Naive B cell (primary cell): ENCODE results near the gene GRIN2A. TPM values are rescaled to one million over a fixed set of nuclear protein-coding genes. Genes with fewer than 3 reads are reported as not detected.

Source experiments
- ATAC-seq, 2 donors: fragments of 150-1000 bp; cut with Tn5 transposase; 2 replicates each; pipeline ENCODE4 v1.10.0; 2021; ENCODE audit warnings: low read depth in 2 of 2, mild to moderate bottlenecking in 2 of 2, moderate library complexity in 2 of 2
- DNase-seq: peaks from one replicate; pipeline ENCODE4 v3.0.0; 2022
- H3K27ac Mint-ChIP-seq, 6 donors: one replicate each; pipeline ENCODE4 v1.8.0; 2020 to 2022; ENCODE audit warnings: mild to moderate bottlenecking in 6 of 6, mixed read lengths in 6 of 6, moderate library complexity in 5 of 6, inconsistent platforms in 2 of 6
- H3K27me3 Mint-ChIP-seq, 3 donors: one replicate each; pipeline ENCODE4 v1.8.0; 2021 to 2022; ENCODE audit warnings: mixed read lengths in 3 of 3, mild to moderate bottlenecking in 1 of 3
- H3K36me3 Mint-ChIP-seq, 2 donors: one replicate each; pipeline ENCODE4 v1.8.0; 2020 to 2022; ENCODE audit warnings: mixed read lengths in 2 of 2, inconsistent platforms in 1 of 2, mild to moderate bottlenecking in 1 of 2
- H3K4me1 Mint-ChIP-seq, 3 donors: one replicate each; pipeline ENCODE4 v1.8.0; 2020 to 2022; ENCODE audit warnings: mixed read lengths in 3 of 3, inconsistent platforms in 1 of 3, mild to moderate bottlenecking in 1 of 3, moderate library complexity in 1 of 3
- H3K4me3 Mint-ChIP-seq, 8 donors: one replicate each; pipeline ENCODE4 v1.8.0; 2020 to 2022; ENCODE audit warnings: mild to moderate bottlenecking in 8 of 8, mixed read lengths in 8 of 8, moderate library complexity in 8 of 8, inconsistent platforms in 2 of 8
- H3K9me3 Mint-ChIP-seq, 7 donors: one replicate each; pipeline ENCODE4 v1.8.0; 2020 to 2022; ENCODE audit warnings: mixed read lengths in 7 of 7, mild to moderate bottlenecking in 5 of 7, inconsistent platforms in 2 of 7, moderate library complexity in 1 of 7
- polyA plus RNA-seq, 6 donors: library from polyadenylated mRNA; unstranded; fragments of 300-500 nt; fragmentation: Illumina TruSeq; gene quantifications; one replicate each; pipeline ENCODE4 v1.2.3, GENCODE V29; 2021; ENCODE audit warnings: low read depth in 6 of 6

Gene GRIN2A
- polyA plus RNA-seq, 6 donors from 2014 or later, result 0.04 to 0.53 (median 0.17) TPM; not detected in 3

GRCh38 chr16:9978160-9978725 lies 204.0 kb downstream of the GRIN2A start:
- Mint-ChIP-seq H3K36me3 (no peaks in the 10 kb centered on the region), H3K27ac (no peak overlapping the region), H3K4me3 (no peak overlapping the region), H3K4me1 (no peaks in the 10 kb centered on the region), H3K9me3 (peaks cover 0 to 2% (median 0%) of the 10 kb centered on the region in 7 donors), H3K27me3 (peaks cover 0 to 5% (median under 1%) of the 10 kb centered on the region in 3 donors)
- DNase-seq, result no peak
- no peak for ATAC-seq

GRCh38 chr16:9977333-9977897 lies 204.8 kb downstream of the GRIN2A start:
- no peaks in the 10 kb centered on the region for H3K36me3 Mint-ChIP-seq
- H3K4me3 Mint-ChIP-seq, result no peak overlapping the region
- no peaks in the 10 kb centered on the region for H3K4me1 Mint-ChIP-seq
- DNase-seq (no peak), ATAC-seq (no peak)
- peaks cover 5 to 7% (median 7%) of the 10 kb centered on the region in 3 donors for H3K27me3 Mint-ChIP-seq
- H3K9me3 Mint-ChIP-seq, result peaks cover 0 to 2% (median 0%) of the 10 kb centered on the region in 7 donors
- H3K27ac Mint-ChIP-seq, result no peak overlapping the region

DNA sequence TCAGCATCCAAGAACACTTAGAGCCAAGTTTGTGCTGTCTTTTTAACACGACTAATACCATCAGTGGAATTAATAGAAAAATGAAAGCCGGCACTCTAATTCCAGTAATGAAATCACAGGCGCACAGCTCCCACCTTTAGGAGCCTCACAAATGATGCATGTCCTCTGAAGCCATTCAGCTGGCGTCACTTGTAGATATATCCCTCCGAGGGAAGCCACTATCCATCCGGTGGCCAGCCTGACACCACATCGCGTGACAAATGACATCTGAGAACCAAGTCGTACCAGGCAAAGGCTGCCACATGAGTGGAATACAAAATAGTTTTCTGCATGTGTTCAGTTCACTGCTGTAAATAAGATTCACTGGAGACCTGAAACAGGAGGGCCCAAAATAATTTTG lies 205.6 kb downstream of the GRIN2A start:
- Mint-ChIP-seq H3K4me3 (no peak overlapping the region), H3K4me1 (no peaks in the 10 kb centered on the region), H3K9me3 (peaks cover 0 to under 1% (median 0%) of the 10 kb centered on the region in 7 donors), H3K27ac (no peak overlapping the region), H3K27me3 (peaks cover 5 to 12% (median 9%) of the 10 kb centered on the region in 3 donors), H3K36me3 (no peaks in the 10 kb centered on the region)
- DNase-seq, result no peak
- ATAC-seq, result no peak

GRCh38 chr16:9971907-9972306 lies 210.3 kb downstream of the GRIN2A start:
- Mint-ChIP-seq H3K36me3 (no peaks in the 10 kb centered on the region), H3K4me1 (no peaks in the 10 kb centered on the region), H3K27ac (no peak overlapping the region), H3K27me3 (peaks cover 11 to 28% (median 22%) of the 10 kb centered on the region in 3 donors), H3K9me3 (peaks cover 0 to 5% (median 2%) of the 10 kb centered on the region in 7 donors), H3K4me3 (no peak overlapping the region)
- no peak for DNase-seq
- ATAC-seq, result no peak

GRCh38 chr16:9970796-9971195 lies 211.4 kb downstream of the GRIN2A start:
- DNase-seq, result no peak
- H3K36me3 Mint-ChIP-seq, result no peaks in the 10 kb centered on the region

DNA sequence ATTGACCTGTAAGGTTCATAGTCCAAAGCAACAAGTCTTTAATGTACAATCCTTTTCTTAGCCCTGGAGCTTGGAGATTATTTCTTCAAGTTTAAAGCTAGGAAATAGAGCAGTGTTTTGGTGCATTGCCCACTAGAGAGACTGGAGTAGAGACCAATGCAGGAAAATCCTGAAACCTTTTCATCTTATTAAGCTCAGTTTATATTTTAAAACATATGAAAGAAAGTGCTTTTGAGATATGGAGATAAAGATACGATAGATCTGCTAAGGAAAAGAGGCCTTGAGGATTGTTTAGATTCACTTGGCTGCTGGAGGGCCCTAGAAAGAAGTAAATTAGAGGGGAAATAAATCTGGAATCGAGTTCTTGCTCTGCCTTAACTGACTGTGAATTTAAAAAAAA lies 212.0 kb downstream of the GRIN2A start:
- Mint-ChIP-seq H3K27ac (no peak overlapping the region), H3K4me3 (no peak overlapping the region), H3K4me1 (no peaks in the 10 kb centered on the region), H3K27me3 (peaks cover 9 to 28% (median 22%) of the 10 kb centered on the region in 3 donors), H3K9me3 (peaks cover 0 to 5% (median 3%) of the 10 kb centered on the region in 7 donors), H3K36me3 (no peaks in the 10 kb centered on the region)
- ATAC-seq, result no peak
- no peak for DNase-seq

More at GRCh38 chr16:9970796-9971195, 211.4 kb downstream of the GRIN2A start:
- Mint-ChIP-seq H3K9me3 (peaks cover 0 to 5% (median 3%) of the 10 kb centered on the region in 7 donors), H3K4me3 (no peak overlapping the region), H3K4me1 (no peaks in the 10 kb centered on the region), H3K27ac (no peak overlapping the region), H3K27me3 (peaks cover 11 to 28% (median 22%) of the 10 kb centered on the region in 3 donors)
- no peak for ATAC-seq

DNA sequence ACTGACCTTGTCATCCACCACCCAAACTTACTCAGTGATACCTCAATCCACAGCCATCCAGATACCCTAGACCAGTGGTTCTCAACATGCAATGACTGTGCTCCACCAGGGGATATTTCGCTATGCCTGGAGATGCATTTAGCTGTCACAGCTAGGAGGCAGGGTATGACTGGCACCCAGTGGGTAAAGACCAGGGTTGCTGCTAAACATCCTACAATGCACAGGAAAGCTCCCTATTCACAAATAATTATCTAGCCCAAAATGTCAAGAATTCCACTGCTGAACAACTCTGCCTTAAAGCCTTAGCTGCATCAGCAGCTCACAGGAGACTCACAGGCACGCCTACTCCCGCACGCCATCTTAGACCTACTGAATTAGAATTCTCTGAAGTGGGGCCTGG lies 212.6 kb downstream of the GRIN2A start:
- Mint-ChIP-seq H3K4me3 (no peak overlapping the region), H3K4me1 (no peaks in the 10 kb centered on the region), H3K27ac (no peak overlapping the region), H3K27me3 (peaks cover 7 to 28% (median 22%) of the 10 kb centered on the region in 3 donors), H3K9me3 (peaks cover 0 to 5% (median 3%) of the 10 kb centered on the region in 7 donors), H3K36me3 (no peaks in the 10 kb centered on the region)
- ATAC-seq (no peak), DNase-seq (no peak)

DNA sequence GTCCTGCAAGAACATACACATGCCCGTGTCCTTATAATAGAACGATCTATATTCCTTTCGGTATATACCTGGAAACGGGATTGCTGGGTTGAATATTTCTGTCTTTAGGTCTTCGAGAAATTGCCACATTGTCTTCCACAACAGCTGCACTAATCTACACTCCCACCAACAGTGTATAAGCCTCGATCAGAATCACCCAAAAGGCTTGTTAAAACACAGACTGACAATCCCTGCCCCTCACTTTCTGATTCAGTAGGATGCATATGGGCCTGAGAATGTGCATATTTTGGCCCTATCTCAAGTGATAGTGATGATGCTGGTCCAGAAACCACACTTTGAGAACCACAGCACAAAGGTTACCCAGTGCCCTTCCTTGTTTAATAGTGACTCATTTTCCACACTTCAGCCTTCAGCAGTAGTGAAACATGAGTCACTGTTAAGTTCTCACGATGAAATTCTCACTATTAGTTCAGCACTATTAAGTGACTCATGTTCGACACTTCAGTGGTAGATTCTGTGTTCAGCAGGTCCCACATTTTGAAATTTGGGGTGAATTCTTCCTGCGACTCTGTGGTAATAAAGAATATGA lies 215.6 kb downstream of the GRIN2A start:
- ATAC-seq (no peak), DNase-seq (no peak)
- H3K4me1 Mint-ChIP-seq, result no peaks in the 10 kb centered on the region
- H3K4me3 Mint-ChIP-seq, result no peak overlapping the region
- no peaks in the 10 kb centered on the region for H3K36me3 Mint-ChIP-seq
- H3K9me3 Mint-ChIP-seq, result peaks cover 0 to 6% (median 3%) of the 10 kb centered on the region in 7 donors
- peaks cover 7 to 19% (median 10%) of the 10 kb centered on the region in 3 donors for H3K27me3 Mint-ChIP-seq
- H3K27ac Mint-ChIP-seq, result no peak overlapping the region

DNA sequence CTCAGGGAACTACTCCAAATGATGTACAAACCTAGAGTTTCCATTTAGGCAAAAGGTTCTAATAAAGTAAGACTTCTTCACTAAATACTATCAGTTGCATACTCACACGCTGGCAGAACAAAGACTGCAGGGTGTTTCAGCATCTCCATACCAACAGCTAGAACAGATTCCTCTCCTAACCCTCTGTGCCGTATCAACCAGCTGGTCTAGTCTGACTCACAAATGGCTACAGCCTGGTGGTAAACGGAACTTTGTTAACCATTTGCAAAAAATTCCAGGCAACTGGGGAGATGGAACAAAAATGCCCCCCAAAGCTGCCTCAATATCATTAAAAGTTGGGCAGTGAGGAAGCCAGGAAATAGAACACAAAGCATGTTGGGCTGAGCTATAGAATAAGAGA lies 217.1 kb downstream of the GRIN2A start:
- Mint-ChIP-seq H3K9me3 (peaks cover 0 to 9% (median 4%) of the 10 kb centered on the region in 7 donors), H3K4me3 (no peak overlapping the region), H3K4me1 (no peaks in the 10 kb centered on the region), H3K27ac (no peak overlapping the region), H3K27me3 (peaks cover 0 to 8% (median 6%) of the 10 kb centered on the region in 3 donors), H3K36me3 (no peaks in the 10 kb centered on the region)
- DNase-seq (no peak), ATAC-seq (no peak)

- no peaks in the 10 kb centered on the region for H3K4me1 Mint-ChIP-seq
- no peak for DNase-seq
- peaks cover 0 to 9% (median 4%) of the 10 kb centered on the region in 7 donors for H3K9me3 Mint-ChIP-seq
- ATAC-seq, result no peak
- H3K36me3 Mint-ChIP-seq, result no peaks in the 10 kb centered on the region
- peaks cover 0 to 7% (median 2%) of the 10 kb centered on the region in 3 donors for H3K27me3 Mint-ChIP-seq
- no peak overlapping the region for H3K4me3 Mint-ChIP-seq
- H3K27ac Mint-ChIP-seq, result no peak overlapping the region
Observed at GRCh38 chr16:9964426-9964825, 217.8 kb downstream of the GRIN2A start.

GRCh38 chr16:9957433-9957832 lies 224.8 kb downstream of the GRIN2A start:
- Mint-ChIP-seq H3K27me3 (peaks cover 23 to 26% (median 24%) of the 10 kb centered on the region in 3 donors), H3K27ac (no peak overlapping the region), H3K9me3 (peaks cover 0 to 4% (median 1%) of the 10 kb centered on the region in 7 donors), H3K4me3 (no peak overlapping the region), H3K36me3 (no peaks in the 10 kb centered on the region), H3K4me1 (no peaks in the 10 kb centered on the region)
- DNase-seq (no peak), ATAC-seq (no peak)

DNA sequence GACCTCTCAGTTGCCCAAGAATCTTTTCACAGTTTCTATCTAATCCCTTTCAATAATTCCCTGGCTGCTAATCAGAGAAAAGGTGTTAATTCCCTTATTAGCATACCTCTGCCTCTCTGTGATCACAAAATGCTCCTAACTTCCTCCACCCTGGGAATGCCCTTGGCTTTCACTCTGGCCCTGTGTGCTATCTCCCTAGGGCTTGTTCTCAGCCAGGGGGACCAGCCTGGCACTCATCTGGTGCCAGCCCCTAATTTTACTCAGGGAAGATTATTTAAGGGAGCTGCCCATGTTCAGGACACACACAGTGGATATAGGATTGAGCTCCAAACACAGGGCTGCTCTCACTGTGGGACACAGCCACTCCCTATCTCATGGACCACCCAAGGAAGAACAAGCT lies 225.2 kb downstream of the GRIN2A start:
- H3K27ac Mint-ChIP-seq, result no peak overlapping the region
- no peaks in the 10 kb centered on the region for H3K4me1 Mint-ChIP-seq
- DNase-seq, result no peak
- ATAC-seq, result no peak
- H3K36me3 Mint-ChIP-seq, result no peaks in the 10 kb centered on the region
- peaks cover 0 to 4% (median 1%) of the 10 kb centered on the region in 7 donors for H3K9me3 Mint-ChIP-seq
- H3K4me3 Mint-ChIP-seq, result no peak overlapping the region
- peaks cover 25 to 27% (median 26%) of the 10 kb centered on the region in 3 donors for H3K27me3 Mint-ChIP-seq

DNA sequence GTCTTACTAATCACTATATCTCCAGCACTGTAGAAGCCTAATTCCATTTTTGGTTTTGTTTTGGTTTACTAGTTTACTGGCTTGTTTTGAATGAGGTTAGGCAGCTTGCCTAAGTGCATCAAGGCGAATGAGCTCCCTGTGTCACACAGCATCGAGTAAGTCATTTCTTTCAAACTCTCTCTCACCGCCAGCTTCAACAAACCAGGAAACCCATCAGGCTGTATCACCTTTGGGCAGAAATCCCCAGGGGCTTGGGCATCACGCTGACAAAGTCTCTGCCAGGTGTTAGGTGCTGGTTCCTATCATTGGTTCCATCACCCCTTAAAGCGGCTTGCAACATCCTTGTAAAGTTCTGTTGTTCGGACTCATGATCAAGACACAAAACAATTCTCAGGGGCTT lies 226.6 kb downstream of the GRIN2A start:
- Mint-ChIP-seq H3K4me1 (no peaks in the 10 kb centered on the region), H3K27me3 (peaks cover 25 to 27% (median 26%) of the 10 kb centered on the region in 3 donors), H3K9me3 (peaks cover 0 to 4% (median 0%) of the 10 kb centered on the region in 7 donors), H3K27ac (peak overlapping the region in 1 of 6 donors; percentile 60), H3K36me3 (no peaks in the 10 kb centered on the region), H3K4me3 (no peak overlapping the region)
- ATAC-seq, result no peak
- DNase-seq, result no peak
